Chondrocyte (in vitro differentiated cells): ENCODE data around the gene ARID5B. TPM values are rescaled to one million over a fixed set of nuclear protein-coding genes. Genes with fewer than 3 reads are reported as not detected.

ENCODE experiments used
- DNase-seq: peaks from one replicate; pipeline ENCODE4 v3.0.0; 2021; ENCODE audit warnings: mixed read lengths, low spot score
- H3K27ac Mint-ChIP-seq: one replicate; pipeline ENCODE4 v1.8.0; 2021; ENCODE audit warnings: mild to moderate bottlenecking, moderate library complexity, mixed read lengths; ENCODE audit not compliant: unreplicated experiment
- H3K27me3 Mint-ChIP-seq: 2 replicates; pipeline ENCODE4 v1.8.0; 2021; ENCODE audit warnings: low read depth, mixed read lengths
- H3K36me3 Mint-ChIP-seq: 2 replicates; pipeline ENCODE4 v1.8.0; 2021; ENCODE audit warnings: low read depth, mixed read lengths
- H3K4me1 Mint-ChIP-seq: 2 replicates; pipeline ENCODE4 v1.8.0; 2021; ENCODE audit warnings: low read depth, mild to moderate bottlenecking, mixed read lengths
- H3K4me3 Mint-ChIP-seq: one replicate; pipeline ENCODE4 v1.8.0; 2021; ENCODE audit warnings: mild to moderate bottlenecking, moderate library complexity, mixed read lengths; ENCODE audit not compliant: unreplicated experiment
- H3K9me3 Mint-ChIP-seq: 2 replicates; pipeline ENCODE4 v1.8.0; 2021; ENCODE audit warnings: low read depth, mixed read lengths
- total RNA-seq: library from RNA; stranded (reverse); gene quantifications from 3 replicates; pipeline ENCODE4 v1.2.1, GENCODE V29; 2021
- TF ChIP-seq, protein P1 (sequence below): fragments of 200-600 bp; sonication (generic); IDR thresholded peaks from 2 replicates; pipeline ENCODE4 v1.5.0; 2021; ENCODE audit warnings: antibody characterized with exemption, mild to moderate bottlenecking, moderate library complexity

Gene ARID5B
- total RNA-seq, 1 donor from 2014 or later, result 93.6 TPM

DNA sequence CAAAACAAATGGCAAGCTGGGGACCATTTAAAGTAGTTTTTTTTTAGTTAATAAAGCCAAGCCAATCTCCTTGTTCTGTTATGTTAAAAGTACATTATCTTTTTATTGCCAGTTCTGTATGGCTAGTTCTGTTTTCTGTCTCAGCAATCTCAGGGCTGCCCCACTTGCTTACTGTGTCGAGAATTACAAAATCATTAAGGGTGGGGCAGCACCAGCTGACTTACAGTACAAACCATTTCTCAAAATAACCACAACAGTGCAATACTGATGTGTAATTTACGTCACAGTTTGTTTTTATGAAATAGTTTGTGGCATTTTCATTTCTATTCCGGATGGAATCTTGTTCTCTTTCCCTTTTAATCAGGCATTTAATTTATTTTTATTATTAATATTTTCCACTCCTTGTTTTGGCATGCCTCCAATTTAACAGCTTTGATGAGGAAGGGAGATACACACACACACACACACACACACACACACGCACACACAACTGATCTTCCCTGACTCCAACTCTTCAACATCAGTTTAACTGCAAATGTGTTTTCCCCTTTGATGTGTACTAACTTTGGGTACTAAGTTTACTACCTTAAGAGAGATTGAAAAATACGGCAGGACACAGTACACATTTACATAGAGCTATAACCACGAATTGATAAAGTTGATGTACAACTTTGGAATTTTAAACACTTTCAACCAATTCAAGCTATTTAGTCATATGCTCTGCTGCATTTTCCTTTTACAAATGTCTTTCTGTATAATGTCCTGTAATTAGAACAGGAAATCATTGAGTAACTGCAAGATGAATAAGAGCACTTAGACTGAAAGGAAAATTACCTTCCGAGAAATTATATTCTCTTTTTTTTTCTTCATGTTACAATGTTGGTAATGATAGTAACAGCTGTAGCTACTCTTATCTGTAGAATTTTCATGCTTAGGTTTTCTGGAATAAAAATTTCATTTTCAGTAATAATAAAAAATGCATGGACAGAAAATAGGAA, 91.5 kb downstream of the ARID5B start:
- DNase-seq, result no peak
- Mint-ChIP-seq H3K9me3 (no peaks in the 10 kb centered on the region), H3K27ac (peak overlapping the region; percentile 84), H3K27me3 (no peaks in the 10 kb centered on the region), H3K36me3 (peaks cover 2% of the 10 kb centered on the region), H3K4me1 (peaks cover 62% of the 10 kb centered on the region), H3K4me3 (peak overlapping the region; percentile 35)
- TF ChIP-seq, protein P1, sequence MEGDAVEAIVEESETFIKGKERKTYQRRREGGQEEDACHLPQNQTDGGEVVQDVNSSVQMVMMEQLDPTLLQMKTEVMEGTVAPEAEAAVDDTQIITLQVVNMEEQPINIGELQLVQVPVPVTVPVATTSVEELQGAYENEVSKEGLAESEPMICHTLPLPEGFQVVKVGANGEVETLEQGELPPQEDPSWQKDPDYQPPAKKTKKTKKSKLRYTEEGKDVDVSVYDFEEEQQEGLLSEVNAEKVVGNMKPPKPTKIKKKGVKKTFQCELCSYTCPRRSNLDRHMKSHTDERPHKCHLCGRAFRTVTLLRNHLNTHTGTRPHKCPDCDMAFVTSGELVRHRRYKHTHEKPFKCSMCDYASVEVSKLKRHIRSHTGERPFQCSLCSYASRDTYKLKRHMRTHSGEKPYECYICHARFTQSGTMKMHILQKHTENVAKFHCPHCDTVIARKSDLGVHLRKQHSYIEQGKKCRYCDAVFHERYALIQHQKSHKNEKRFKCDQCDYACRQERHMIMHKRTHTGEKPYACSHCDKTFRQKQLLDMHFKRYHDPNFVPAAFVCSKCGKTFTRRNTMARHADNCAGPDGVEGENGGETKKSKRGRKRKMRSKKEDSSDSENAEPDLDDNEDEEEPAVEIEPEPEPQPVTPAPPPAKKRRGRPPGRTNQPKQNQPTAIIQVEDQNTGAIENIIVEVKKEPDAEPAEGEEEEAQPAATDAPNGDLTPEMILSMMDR, result no peak

DNA sequence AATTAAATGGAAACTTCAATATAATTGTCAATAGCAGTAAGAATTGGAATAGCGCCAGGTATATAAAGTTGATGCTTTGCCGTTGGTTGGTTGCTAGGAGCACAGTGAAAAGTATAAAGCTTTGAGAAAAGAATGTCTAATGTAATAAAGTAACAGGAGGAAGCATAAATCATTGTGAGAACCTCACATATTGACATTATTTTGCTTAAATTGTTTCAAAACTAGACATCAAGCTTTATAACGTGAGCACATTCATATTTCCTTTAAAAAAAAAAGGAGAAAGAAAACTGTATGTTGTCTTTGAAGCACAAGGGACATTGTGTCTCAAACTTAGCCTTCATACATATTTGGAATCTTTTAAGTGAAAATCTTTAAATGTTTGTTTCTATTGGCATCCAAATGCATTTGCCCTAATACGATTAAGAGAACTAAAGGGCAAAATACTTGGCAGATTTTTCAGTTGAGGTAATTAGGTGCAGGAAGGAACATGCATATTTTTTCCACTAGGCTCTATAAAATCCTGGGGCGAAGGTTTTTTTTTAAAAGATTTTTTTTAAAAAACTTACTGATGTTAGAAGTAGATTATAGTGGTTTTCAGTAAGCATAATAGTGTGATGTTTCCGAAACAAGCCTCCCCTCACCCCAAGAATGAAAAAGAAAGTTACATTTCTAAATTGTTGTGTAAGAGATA, 92.4 kb downstream of the ARID5B start:
- Mint-ChIP-seq H3K27me3 (no peaks in the 10 kb centered on the region), H3K36me3 (peaks cover 5% of the 10 kb centered on the region), H3K9me3 (peaks cover 6% of the 10 kb centered on the region), H3K4me3 (peak overlapping the region; percentile 35), H3K4me1 (peaks cover 57% of the 10 kb centered on the region), H3K27ac (peak overlapping the region; percentile 84)
- TF ChIP-seq, protein P1, result peak; percentile 34
- DNase-seq, result no peak

DNA sequence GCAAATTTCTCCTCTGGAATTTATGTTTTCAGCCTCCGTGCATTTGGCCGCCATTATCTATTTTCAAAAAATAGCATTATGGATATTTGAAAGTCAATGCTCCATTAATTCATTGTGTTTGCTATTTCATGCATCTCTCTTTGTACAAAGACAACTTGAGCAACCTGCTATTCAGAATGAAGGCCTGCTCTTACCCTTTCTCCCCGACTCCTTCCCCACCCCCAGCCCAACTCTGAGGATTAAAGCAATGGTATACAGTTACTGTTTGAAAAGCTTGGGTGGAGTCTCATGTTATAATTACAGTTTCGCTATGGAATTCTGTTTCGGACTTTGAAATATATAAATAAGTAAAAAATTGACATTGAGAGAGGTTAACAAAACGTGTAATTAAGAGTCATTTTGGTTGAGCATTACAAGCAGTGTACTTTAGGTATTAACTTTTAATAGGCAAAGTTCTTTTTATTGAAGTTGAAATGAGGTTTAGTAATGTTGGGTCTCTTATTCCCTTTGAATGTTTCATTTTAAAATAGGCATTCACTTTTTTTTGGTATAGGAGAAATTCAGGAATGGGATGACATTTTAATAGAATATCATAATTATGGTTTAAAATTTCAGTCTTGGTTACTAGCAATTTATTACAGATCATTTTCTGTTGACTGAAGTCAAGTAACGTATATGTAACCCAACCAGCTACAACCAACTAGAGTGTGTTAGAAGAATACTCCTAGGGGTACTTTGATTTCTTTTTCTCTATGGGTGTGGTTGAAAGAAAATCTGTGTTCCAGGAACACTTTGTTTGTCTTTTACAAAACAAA, 93.1 kb downstream of the ARID5B start:
- Mint-ChIP-seq H3K4me3 (peak overlapping the region; percentile 13), H3K36me3 (peaks cover 5% of the 10 kb centered on the region), H3K27me3 (no peaks in the 10 kb centered on the region), H3K4me1 (peaks cover 57% of the 10 kb centered on the region), H3K27ac (peak overlapping the region; percentile 84), H3K9me3 (peaks cover 6% of the 10 kb centered on the region)
- TF ChIP-seq, protein P1, result no peak
- DNase-seq, result no peak

DNA sequence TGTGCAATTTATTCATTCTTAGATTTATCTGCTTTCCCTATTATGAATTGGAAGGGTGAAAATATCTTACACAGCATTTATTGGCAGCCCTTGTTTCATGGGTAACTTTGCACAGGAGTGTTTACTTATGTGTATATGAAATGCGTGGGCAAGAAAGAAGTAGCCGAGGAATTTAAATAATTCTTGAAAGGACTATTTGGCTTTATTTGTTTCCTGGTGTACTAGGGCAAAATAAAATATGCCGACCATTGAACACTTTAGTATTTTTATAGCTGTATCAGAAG, 93.7 kb downstream of the ARID5B start:
- peaks cover 6% of the 10 kb centered on the region for H3K9me3 Mint-ChIP-seq

More for the DNA sequence above, 93.7 kb downstream of the ARID5B start:
- H3K27ac Mint-ChIP-seq, result peak overlapping the region; percentile 84
- TF ChIP-seq, protein P1, result no peak
- peaks cover 57% of the 10 kb centered on the region for H3K4me1 Mint-ChIP-seq
- H3K4me3 Mint-ChIP-seq, result no peak overlapping the region
- no peak for DNase-seq
- H3K36me3 Mint-ChIP-seq, result peaks cover 8% of the 10 kb centered on the region
- H3K27me3 Mint-ChIP-seq, result no peaks in the 10 kb centered on the region
